Right cardiac atrium (tissue), 5 donors: Measurements from ENCODE around the gene TXNL4A. TPM values are rescaled to one million over a fixed set of nuclear protein-coding genes. Genes with fewer than 3 reads are reported as not detected.

Source experiments
- ATAC-seq, 2 donors: fragments of 200-7000 bp; cut with Tn5 transposase; one replicate each; pipeline versions ENCODE4 v1.8.0 to v1.9.1; 2020; ENCODE audit warnings: moderate library complexity in 2 of 2, mild to moderate bottlenecking in 1 of 2
- DNase-seq, 3 donors: peaks; one replicate each; pipeline ENCODE4 v3.0.0-alpha.2; 2020
- H3K27ac ChIP-seq: one replicate; pipeline ENCODE4 v1.5.1; 2013; ENCODE audit warnings: mild to moderate bottlenecking, low read length, control low read depth, moderate library complexity
- H3K27me3 ChIP-seq: one replicate; pipeline ENCODE4 v1.6.1; 2013; ENCODE audit not compliant: control insufficient read depth, insufficient read depth
- H3K4me1 ChIP-seq: one replicate; pipeline ENCODE4 v1.6.1; 2013; ENCODE audit warnings: low read length; ENCODE audit not compliant: control insufficient read depth, insufficient read depth
- H3K4me3 ChIP-seq: one replicate; pipeline ENCODE4 v1.5.1; 2013; ENCODE audit warnings: low read length, control low read depth
- H3K9me3 ChIP-seq: one replicate; pipeline ENCODE4 v1.6.1; 2013; ENCODE audit warnings: low read length; ENCODE audit not compliant: control insufficient read depth
- WGBS: extraction: QIAGEN DNeasy Blood & Tissue Kit; methylation state at CpG from one replicate; pipeline ENCODE4 v1.1.7; 2013; 5-methylcytosine and 5-hydroxymethylcytosine counted together
- intact Hi-C, 4 donors: fragments of 100-400 bp; cut with DNase I; formaldehyde crosslinking; loops; one replicate each; pipeline versions ENCODE4 v1.11.0 to v1.14.0; 2022 to 2023
- polyA plus RNA-seq: library from polyadenylated mRNA; stranded (reverse); fragments of 200-250 nt; gene quantifications from one replicate; pipeline ENCODE4 v1.2.3, GENCODE V29; 2013
- total RNA-seq, 4 donors: library from RNA; stranded (reverse); fragmentation: NEBNext Ultra II Directional; extraction: Animal tissue kit (Norgen Biotek cat#: 25700); gene quantifications; one replicate each; pipeline ENCODE4 v1.2.1, GENCODE V29; 2021
- donor health status: healthy with polysubstance abuse.
- donor health status: DM: no; HTN: yes; CAD: no.
- donor health status: DM: no; HTN: no; CAD: no.
- donor health status: DM: no; HTN: yes; CAD: no; lungs with severe emphysema.
- donor health status: DM: yes; HTN: yes; CAD: no.

The TXNL4A gene
- total and polyA plus RNA-seq, 5 donors = 69.7 to 104 (median 91.9) TPM

- Histone ChIP-seq H3K4me1 (no peaks in the 10 kb centered on the region), H3K9me3 (no peaks in the 10 kb centered on the region), H3K27me3 (no peaks in the 10 kb centered on the region), H3K4me3 (no peak overlapping the region), H3K27ac (no peak overlapping the region)
- ATAC-seq (no peak), DNase-seq (no peak)
- WGBS = 82% methylated on average over 4 of the region's 4 CpGs
- intact Hi-C loops = no loop called here
Measured at GRCh38 chr18:79975043-79975442, 13.3 kb downstream of the TXNL4A start.

- H3K27me3 ChIP-seq = no peaks in the 10 kb centered on the region
- H3K9me3 ChIP-seq = no peaks in the 10 kb centered on the region
- intact Hi-C loops = no loop called here
- 95% methylated on average over 4 of the region's 4 CpGs for WGBS
- H3K4me3 ChIP-seq = no peak overlapping the region
- no peak for ATAC-seq
- no peaks in the 10 kb centered on the region for H3K4me1 ChIP-seq
- no peak for DNase-seq
- no peak overlapping the region for H3K27ac ChIP-seq
Measured at GRCh38 chr18:79974025-79974654, 14.2 kb downstream of the TXNL4A start.

DNA sequence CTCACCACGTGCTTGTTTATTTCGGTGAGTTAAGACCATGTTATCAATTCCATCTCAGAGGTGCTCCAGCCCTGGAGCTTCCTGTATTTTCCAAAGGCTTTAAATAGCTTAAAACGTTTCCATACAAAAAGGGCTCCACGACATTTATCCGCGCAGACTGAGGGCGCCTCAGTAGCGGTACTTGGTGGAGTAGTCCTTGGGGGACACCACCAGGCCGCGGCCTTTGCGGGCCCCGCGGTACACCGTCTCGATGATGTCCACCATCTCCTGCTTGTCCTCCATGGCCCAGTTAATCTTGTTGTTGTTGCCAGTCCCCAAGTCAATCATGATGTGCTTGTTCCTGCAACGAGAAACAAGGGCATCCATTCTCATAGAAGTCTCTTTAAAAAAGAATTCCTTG lies 14.8 kb downstream of the TXNL4A start:
- ATAC-seq = no peak
- intact Hi-C loops = no loop called here
- H3K27ac ChIP-seq = no peak overlapping the region
- no peaks in the 10 kb centered on the region for H3K4me1 ChIP-seq
- no peaks in the 10 kb centered on the region for H3K9me3 ChIP-seq
- H3K4me3 ChIP-seq = no peak overlapping the region
- no peaks in the 10 kb centered on the region for H3K27me3 ChIP-seq
- 89% methylated on average over 16 of the region's 16 CpGs for WGBS
- DNase-seq = no peak

GRCh38 chr18:79972720-79973119 lies 15.6 kb downstream of the TXNL4A start:
- Histone ChIP-seq H3K4me3 (no peak overlapping the region), H3K27me3 (no peaks in the 10 kb centered on the region), H3K4me1 (no peaks in the 10 kb centered on the region), H3K9me3 (no peaks in the 10 kb centered on the region), H3K27ac (no peak overlapping the region)
- ATAC-seq (no peak), DNase-seq (no peak)
- WGBS = 96% methylated on average over 3 of the region's 3 CpGs
- intact Hi-C loops = no loop called here

DNA sequence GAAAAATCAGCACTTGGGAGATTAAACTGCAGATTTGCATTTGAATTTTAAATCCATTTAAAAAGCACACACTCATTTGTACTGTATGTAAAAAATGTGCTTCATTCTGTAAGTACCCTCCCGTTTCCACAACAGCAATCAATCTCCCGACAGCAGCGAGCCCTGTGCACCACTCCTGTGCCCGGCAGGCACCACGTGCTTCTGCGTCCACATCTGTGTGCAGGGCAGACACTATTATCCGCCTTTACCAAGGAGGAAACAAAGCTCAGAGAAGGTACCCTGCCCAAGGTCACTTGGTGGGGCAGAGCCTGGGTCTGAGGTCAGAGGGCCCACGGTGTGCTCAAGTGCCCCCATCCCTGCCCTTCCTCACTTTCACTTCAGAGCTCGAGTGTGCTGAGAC lies 16.4 kb downstream of the TXNL4A start:
- intact Hi-C loops = no loop called here
- DNase-seq (no peak), ATAC-seq (no peak)
- Histone ChIP-seq H3K4me1 (no peaks in the 10 kb centered on the region), H3K9me3 (no peaks in the 10 kb centered on the region), H3K27me3 (no peaks in the 10 kb centered on the region), H3K4me3 (no peak overlapping the region), H3K27ac (no peak overlapping the region)
- 91% methylated on average over 9 of the region's 9 CpGs for WGBS

DNA sequence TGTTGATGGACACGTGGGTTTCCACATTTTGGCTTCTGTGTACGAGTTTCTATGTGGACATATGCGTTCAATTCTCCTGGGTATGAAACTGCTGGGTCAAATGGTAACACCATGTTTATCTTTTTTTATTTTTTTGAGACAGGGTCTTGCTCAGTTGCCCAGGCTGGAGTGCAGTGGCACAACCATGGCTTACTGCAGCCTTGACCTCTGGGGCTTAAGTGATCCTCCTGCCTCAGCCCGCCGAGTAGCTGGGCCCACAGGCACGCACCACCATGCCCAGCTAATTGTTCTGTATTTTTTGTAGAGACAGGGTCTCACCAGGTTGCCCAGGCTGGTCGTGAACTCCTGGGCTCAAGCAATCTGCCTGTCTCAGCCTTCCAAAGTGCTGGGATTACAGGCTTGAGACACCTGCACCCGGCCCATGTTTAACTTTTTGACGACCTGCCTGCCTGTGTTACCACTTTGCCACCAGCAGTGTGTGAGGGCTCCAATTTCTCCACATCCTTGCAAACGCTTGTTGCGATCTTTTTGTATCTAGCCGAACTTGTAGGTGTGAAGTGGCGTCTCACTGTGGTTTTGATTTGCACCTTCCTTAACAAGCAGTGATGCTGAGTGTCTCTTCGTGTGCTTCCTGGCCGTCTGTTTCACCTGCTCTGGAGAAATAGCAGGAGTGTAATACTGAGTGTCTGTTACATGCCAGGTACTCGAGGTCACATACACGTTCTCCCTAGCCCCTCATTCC lies 17.0 kb downstream of the TXNL4A start:
- H3K27me3 ChIP-seq = no peaks in the 10 kb centered on the region
- H3K4me3 ChIP-seq = no peak overlapping the region
- intact Hi-C loops = no loop called here
- DNase-seq (no peak), ATAC-seq (no peak)
- WGBS = 89% methylated on average over 17 of the region's 17 CpGs
- no peaks in the 10 kb centered on the region for H3K9me3 ChIP-seq
- H3K4me1 ChIP-seq = no peaks in the 10 kb centered on the region
- H3K27ac ChIP-seq = no peak overlapping the region

DNA sequence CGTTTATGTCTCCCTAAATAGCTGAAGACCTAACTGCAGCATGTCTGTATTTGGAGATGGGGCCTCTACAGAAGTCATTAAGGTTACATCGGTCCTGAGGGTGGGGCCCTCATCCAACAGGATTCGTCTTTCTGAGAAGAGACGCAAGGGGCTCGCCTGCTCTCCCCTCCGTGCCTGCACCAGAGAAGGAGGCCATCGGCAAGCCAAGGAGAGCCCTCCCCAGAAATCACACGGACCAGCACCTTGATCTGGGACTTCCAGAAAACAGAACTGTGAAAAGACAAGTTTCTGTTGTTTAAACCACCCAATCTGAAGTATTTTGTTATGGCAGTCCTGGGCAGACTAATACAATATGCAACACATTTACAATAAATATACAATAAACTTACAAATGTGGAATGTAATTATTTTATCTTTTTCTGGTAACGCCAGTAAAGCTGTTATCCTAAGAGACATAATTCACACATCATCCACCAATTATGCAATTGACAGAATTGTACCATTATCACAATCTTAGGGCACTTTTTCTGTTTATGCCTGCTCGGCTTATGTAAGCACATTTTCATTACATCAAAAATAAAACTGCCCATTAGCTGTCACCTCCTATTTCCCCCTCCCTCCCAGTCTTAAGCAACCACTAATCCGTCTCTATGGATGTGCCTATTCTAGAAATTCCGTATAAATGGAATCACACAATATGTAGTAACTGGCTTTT lies 17.8 kb downstream of the TXNL4A start:
- intact Hi-C loops = no loop called here
- 85% methylated on average over 12 of the region's 12 CpGs for WGBS
- Histone ChIP-seq H3K4me1 (peaks cover 1% of the 10 kb centered on the region), H3K9me3 (no peaks in the 10 kb centered on the region), H3K27me3 (no peaks in the 10 kb centered on the region), H3K27ac (no peak overlapping the region), H3K4me3 (no peak overlapping the region)
- no peak for DNase-seq
- ATAC-seq = no peak

- Histone ChIP-seq H3K4me1 (peaks cover 3% of the 10 kb centered on the region), H3K27ac (peak overlapping the region; percentile 60), H3K9me3 (no peaks in the 10 kb centered on the region), H3K27me3 (no peaks in the 10 kb centered on the region), H3K4me3 (peak overlapping the region; percentile 92)
- intact Hi-C loops = no loop called here
- DNase-seq (peak in 2 of 3 donors; percentile 61 to 71), ATAC-seq (peak; percentile 60 to 74)
- 10% methylated on average over 24 of the region's 24 CpGs for WGBS
Measured at GRCh38 chr18:79965119-79965902, 23.1 kb downstream of the TXNL4A start.

DNA sequence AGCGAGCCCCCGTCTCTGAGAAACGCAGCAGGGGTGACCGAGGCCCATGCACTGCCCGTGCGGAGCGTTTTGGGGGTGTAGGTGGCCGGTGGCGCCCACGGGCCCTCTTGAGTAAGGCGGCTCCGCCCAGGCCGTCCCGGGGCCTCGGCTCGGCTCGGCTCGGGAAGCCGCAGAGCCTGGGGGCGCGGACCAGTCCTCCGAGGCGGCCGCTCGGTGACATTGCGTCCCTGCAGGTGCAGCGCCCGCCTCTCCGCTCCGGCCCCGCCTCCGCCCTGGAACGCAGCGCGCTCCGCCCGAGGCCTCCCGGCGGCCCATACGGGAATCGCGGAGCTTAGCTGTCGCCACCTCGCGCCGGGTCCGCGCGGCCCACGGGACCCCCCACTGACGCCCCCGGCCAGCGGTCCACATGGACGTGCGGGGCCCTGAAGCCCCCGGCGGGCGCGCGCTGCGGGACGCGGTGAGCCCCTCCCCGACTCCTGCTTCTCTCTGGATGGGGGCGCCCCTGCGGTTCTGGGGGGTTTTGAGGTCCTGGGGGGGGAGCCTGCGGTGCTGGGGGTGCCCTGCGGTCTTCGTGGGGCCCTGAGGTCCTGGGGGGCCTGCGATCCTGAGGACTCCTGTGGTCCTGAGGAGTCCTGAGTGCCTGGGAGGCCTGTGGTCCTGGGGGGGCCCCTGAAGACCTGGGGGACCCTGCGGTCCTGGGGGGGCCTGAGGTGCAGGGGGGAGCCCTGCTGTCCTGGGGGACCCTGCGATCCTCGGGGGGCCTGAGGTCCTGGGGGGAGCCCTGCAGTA lies 23.8 kb downstream of the TXNL4A start, which contains the start of gene HSBP1L1:
HSBP1L1 (plus strand) TSS at position 314 of the 789 bp plus-strand sequence; CDS start at position 407, 93 bp downstream.
- Histone ChIP-seq H3K27me3 (no peaks in the 10 kb centered on the region), H3K27ac (peak within 1 kb of the TSS; percentile 60), H3K4me3 (peak within 1 kb of the TSS; percentile 92), H3K4me1 (peaks cover 3% of the 10 kb centered on the region), H3K9me3 (no peaks in the 10 kb centered on the region)
- ATAC-seq (peak; percentile 87), DNase-seq (peak; percentile 73 to 88 (median 86))
- 4% methylated on average over 73 of the region's 73 CpGs for WGBS
- intact Hi-C loops = no loop called here

- ATAC-seq (no peak), DNase-seq (no peak)
- H3K4me3 ChIP-seq = peak overlapping the region; percentile 92
- no peak overlapping the region for H3K27ac ChIP-seq
- H3K9me3 ChIP-seq = no peaks in the 10 kb centered on the region
- no peaks in the 10 kb centered on the region for H3K27me3 ChIP-seq
- peaks cover 3% of the 10 kb centered on the region for H3K4me1 ChIP-seq
- WGBS = 87% methylated on average over 30 of the region's 30 CpGs
- intact Hi-C loops = no loop called here
Measured at GRCh38 chr18:79963658-79964329, 24.6 kb downstream of the TXNL4A start.
